GM18951 (cell line): Measurements from ENCODE around the gene MTUS2.

Experiments
- POLR2A ChIP-seq: IDR thresholded peaks from 4 replicates; pipeline ENCODE4 v1.6.1; 2011; ENCODE audit warnings: mild to moderate bottlenecking; ENCODE audit not compliant: insufficient read length, insufficient read depth; ENCODE audit errors: extremely low read depth
- in situ Hi-C: fragments of 300-500 bp; cut with MboI; formaldehyde crosslinking; loops from one replicate; pipeline ENCODE4 v1.12.0; 2022; ENCODE audit warnings: low sequenced_read_pairs, mixed read lengths, inconsistent platforms; ENCODE audit not compliant: unreplicated experiment

The MTUS2 gene

DNA sequence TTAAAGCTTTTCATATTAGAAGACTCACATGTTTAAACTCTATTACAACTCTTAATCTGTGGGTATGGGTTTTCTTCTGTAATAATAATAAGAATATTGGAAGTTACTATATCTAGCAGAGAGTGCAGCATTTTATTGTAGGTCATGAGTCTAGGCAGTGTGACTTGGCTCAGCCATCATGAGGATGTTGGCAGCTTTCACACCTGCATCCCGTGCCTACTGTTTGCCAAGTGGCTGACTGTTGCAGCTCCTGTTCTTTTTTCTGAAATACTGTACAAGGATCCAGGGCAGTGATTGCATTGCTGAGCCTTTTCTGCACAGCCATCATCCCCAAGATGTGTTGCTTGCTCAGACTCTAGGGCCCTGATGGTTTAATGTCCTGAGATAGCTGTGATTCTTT lies 47.4 kb downstream of the MTUS2 start:
- in situ Hi-C loops = no loop called here
- TF ChIP-seq POLR2A = no peak

DNA sequence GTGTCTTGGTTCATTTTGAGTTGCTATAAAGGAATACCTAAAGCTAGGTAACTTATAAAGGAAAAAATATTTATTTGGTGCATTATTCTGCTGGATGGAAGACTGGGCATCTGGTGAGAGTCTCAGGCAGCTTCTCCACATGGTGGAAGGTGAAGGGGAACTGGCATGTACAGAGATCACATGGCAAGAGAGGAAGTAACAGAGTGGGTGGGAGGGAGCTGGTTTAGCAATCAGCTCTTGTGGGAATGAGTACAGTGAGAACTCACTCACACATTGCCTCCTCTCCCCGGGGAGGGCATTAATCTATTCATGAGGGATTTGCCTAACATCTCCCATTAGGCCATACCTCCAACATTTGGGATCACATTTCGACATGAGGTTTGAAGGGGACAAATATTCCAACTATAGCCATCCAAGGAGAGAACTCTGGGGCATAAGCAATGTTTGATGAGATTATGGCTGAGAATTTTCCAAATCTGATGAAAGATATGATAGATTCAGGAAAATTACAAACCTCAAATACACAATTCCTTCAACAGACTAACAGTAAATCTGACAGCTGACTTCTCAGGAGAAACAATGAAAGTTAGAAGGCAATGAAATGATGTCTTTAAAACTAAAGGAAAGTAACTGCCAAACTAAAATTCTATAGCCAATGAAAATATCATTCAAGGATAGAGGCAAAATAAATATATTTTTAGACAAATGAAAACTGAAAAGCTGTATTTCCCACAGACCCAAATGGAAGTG lies 52.5 kb downstream of the MTUS2 start:
- TF ChIP-seq POLR2A = no peak
- in situ Hi-C loops = no loop called here

DNA sequence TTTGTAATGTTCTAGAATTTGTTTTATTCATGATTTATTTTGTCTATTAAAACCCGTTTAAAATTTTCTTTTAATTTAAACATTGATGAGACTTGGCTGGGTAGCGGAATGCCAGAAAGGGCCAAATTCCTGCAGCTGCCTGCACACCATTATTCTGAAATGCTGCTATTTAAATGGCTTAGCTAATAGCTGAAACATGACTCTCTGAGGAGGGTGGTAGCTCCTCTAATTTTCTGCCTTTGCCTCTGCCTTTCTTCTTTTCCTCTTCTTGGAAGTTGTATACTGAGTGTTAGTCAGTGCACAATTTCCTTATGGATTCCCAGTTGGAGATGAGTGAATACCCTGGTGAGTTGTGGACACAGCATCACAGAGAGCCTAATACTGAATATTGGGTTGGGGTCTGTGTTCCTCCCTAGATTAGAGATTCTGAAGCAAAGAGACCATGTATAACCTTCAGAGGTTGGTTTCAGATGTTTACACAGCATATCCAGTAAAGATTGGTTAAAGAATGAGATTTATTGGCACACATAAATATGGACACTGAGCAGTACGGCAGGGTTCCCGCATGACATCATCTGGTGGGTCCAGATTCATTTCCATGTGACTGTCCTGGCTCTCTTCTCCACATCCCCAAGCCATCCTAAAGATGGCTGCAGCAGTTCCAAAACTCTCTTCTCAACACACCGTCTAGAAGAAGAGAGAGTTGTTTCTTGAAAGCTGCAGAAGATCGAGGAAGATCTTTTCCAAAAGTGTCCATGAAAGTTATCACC lies 55.9 kb downstream of the MTUS2 start:
- no peak for TF ChIP-seq POLR2A

DNA sequence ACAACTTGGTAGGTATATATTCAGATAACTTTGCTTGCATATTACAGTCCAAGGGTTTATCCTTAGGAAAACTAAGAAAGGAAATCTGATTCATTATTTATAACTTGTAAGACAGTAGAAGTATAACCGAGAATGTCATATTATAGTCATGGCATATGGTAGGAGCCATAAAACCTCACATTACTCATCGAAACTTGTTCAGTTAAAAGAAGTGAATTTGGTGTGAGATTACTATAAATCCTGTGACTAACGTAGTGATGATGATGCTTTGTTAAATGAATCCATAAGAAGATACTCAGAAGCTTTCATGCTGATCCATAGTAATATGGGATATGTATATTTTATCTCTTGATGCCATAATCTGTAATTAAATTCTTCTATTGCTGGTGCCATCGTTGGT lies 57.3 kb downstream of the MTUS2 start:
- in situ Hi-C loops = no loop called here
- no peak for TF ChIP-seq POLR2A

More for the DNA sequence above, 55.9 kb downstream of the MTUS2 start:
- in situ Hi-C loops = no loop called here

DNA sequence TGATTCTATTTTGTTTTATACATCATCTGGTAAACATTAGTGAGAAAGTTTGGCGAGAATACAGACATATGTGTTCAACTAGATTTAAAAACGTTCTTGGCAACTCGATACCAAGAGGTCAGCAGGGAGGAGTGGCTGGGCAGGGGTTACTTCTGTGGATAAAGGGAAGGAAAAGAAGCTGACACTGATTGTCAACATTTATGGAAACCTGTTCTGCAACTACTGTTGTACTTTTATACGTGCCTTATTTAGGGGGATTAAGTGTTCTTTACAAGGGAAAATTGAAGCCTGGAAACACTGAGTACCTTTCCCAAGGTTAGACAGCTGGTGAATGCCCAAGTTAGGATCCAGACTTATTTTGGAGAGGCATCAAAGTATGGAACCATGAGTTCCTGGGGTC lies 65.0 kb downstream of the MTUS2 start:
- TF ChIP-seq POLR2A = no peak
- in situ Hi-C loops = no loop called here

DNA sequence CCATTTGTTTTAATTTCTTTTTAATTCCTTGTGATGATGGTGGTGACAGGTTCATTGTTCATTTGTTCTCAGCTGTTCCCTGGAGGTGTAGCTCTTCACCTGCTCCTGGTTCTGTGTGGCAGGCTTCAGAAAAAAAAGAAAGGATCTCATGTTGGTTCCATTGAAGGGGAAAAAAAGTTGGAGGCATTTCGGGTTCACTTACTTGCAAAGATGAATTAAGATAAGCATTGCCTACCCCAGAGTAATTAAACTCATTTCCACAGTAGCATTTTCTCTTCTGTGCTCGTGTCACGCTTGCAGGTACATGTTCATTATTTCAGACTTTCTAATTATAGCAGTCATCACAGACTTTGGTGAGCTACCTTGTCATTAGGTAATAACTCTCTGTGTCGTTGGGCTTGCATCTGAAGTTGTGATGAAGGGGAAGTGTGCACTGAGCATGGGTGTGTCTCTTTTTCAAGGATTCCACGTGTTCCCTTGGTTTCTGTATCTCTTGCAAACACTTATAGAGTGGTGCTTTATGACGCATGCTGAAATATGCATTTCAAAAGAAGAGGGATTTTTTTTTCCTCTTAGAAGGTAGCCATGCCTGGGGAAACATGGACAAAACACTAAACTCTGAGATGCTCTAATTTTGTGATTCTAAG lies 69.1 kb downstream of the MTUS2 start:
- no peak for TF ChIP-seq POLR2A

DNA sequence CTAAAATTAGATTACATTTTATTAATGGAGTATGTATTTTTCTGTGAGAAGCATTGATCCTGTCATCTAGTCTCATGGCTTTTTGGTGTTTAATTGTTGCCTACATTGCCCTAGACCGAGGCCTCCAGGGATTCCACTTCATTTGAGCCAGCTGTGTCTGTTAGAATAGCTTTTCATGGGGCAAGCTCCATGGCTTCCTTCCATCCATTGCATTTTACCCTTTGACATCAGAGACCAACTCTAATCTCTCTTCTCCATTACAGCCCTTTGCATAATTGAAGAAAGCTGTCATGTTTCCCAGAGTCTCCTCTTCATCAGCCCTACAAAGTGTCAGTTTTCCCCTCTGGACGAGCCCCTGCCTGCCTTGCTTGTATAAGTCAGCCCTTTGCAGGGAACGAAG lies 70.6 kb downstream of the MTUS2 start:
- in situ Hi-C loops = no loop called here
- TF ChIP-seq POLR2A = no peak

More for the DNA sequence above, 69.1 kb downstream of the MTUS2 start:
- in situ Hi-C loops = no loop called here

DNA sequence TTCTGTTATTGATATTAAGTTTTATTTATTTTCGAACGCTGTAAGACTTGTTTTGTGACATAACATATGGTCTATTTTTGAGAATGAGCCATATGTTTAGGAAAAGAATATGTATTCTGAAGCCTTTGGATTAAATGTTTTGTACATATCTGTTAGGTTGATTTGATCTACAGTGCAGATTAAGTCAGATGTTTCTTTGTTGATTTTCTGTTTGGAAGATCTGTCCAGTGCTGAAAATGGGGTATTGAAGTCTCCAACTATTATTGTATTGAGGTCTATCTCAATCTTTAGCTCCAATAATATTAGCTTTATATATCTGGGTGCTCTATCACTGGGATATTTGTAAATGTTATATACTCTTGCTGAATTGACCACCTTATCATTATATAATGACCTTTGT lies 97.9 kb downstream of the MTUS2 start:
- TF ChIP-seq POLR2A = no peak
- in situ Hi-C loops = no loop called here

DNA sequence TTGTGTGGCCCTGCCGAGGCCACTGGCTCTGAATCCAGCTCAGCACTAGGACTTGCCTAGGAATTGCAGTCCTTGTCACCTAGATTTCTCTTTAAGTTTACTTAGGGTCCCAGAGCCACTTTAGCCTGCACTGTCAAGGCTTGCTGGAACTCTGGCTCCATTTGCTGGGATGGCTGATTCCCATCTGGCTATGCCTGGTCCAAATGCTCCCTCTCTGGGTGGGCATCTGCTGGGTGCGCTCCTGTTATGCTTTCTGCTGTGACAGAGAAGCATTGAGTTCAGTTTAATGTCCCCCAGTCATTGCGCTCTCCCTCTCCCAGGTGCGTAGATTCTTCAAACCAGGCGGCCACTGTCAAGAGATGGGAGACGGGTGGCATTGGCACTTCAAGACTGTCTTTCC lies 102.2 kb downstream of the MTUS2 start:
- TF ChIP-seq POLR2A = no peak
- in situ Hi-C loops = no loop called here

DNA sequence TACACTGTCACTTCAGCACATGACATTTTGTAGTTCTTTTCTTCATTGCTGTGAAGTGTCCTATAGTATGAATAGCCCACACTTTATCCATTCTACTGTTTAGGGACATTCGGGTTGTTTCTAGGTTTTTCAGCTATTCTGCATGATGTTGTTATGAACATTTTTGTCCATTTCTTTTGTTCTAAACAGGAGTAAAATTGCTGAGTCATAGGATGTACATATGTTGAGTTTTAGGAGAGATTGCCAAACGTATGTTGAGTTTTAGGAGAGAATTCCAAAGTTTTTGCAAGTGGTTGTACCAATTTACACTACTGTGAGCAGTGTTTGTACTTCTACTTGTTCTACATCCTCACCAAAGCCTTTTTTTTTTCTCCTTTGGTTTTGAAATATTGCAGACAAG lies 115.0 kb downstream of the MTUS2 start:
- in situ Hi-C loops = no loop called here
- no peak for TF ChIP-seq POLR2A

DNA sequence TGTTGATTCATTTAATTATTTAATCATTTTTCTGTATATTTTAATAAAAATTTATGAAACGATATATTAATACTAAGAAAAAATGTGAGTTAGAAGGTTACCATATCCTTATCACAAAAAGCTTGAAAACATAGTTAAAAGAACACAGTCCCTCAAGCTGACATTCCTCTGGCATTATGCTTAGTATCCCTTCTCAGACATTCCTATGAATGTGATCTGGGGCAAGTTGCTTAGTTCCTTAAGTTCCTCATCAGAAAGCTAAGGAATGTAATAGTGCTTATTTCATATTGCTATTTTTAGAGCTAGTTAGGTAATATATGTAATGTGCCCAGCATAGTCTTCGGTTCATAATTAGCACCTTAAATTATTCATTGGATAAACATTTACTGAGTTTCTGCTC lies 122.8 kb downstream of the MTUS2 start:
- no peak for TF ChIP-seq POLR2A
- in situ Hi-C loops = no loop called here

DNA sequence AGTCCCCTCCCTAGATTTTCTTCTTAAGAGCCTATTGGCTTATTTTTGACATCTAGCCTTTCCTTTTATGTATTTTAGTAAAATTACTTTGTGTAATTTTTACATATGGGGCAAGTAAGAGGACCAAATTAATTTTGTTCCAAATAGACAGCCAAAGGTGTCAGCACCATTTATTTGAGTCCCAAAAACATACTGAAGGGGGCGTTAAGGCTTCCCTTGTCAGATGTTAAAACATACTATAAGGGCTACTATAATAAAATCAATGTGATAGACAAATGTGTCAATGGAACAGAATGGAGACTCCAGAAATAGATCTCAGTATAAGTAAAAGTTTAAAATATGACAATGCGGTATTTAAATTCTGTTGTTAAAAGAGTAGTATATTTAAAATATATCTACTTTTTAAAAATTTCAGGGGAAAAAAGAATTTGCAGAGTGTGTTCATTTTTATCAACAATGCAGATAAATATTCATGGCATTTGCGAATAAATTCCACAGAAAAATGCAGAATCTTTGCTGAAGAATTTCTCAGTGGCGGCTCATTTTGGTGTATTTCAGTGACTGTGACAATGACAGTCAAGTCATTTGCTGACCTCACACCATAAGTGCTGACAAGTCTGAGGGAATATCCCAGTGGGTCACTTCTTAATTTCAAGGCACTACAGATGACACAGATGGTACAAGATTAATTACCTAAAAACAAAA lies 133.7 kb downstream of the MTUS2 start:
- no peak for TF ChIP-seq POLR2A

DNA sequence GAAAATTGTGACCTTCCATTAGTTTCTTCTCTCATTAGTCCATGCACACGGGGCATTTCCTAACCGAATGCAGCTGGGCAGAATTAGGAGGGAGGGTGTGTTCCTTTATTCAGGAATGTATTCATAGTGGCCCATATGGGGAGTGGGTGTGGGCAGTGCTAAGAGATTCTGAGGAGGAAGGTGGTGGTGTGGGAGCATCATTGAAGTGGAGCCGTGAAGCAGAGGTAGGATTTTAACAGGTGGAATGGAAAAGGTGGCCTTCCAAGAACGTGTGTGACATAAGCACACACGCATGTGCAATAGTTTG lies 134.2 kb downstream of the MTUS2 start:
- TF ChIP-seq POLR2A = no peak
- in situ Hi-C loops = no loop called here

More for the DNA sequence above, 133.7 kb downstream of the MTUS2 start:
- in situ Hi-C loops = no loop called here
